GM23248 (cell line): ENCODE measurements around the gene FTCDNL1. TPM values are rescaled to one million over a fixed set of nuclear protein-coding genes. Genes with fewer than 3 reads are reported as not detected.
A peak's percentile ranks its signal among the peaks of the same experiment; 100 is the strongest.

ENCODE experiments used
- DNase-seq: peaks from one replicate; pipeline ENCODE4 v3.0.0-alpha.2; 2015
- H2AFZ ChIP-seq: fragments of 200-600 bp; sonication (generic); 2 replicates; pipeline ENCODE4 v1.6.1; 2016; ENCODE audit warnings: antibody characterized with exemption
- H3F3A ChIP-seq: fragments of 200-600 bp; sonication (generic); 2 replicates; pipeline ENCODE4 v1.6.1; 2016; ENCODE audit warnings: mild to moderate bottlenecking, antibody characterized with exemption, mixed run types; ENCODE audit not compliant: insufficient read depth
- H3K27ac ChIP-seq: fragments of 200-600 bp; sonication (generic); 2 replicates; pipeline ENCODE4 v1.5.1; 2016; ENCODE audit warnings: mild to moderate bottlenecking
- H3K27me3 ChIP-seq: fragments of 200-600 bp; sonication (generic); replicated peaks from 2 replicates; pipeline ENCODE4 v1.6.1; 2016; ENCODE audit warnings: mild to moderate bottlenecking; ENCODE audit not compliant: insufficient read depth
- H3K36me3 ChIP-seq: fragments of 200-600 bp; sonication (generic); 2 replicates; pipeline ENCODE4 v1.6.1; 2016; ENCODE audit warnings: low read depth, mild to moderate bottlenecking
- H3K4me1 ChIP-seq: fragments of 200-600 bp; sonication (generic); 2 replicates; pipeline ENCODE4 v1.6.1; 2016; ENCODE audit warnings: mild to moderate bottlenecking; ENCODE audit not compliant: insufficient read depth
- H3K4me2 ChIP-seq: fragments of 200-600 bp; sonication (generic); one replicate; pipeline ENCODE4 v1.6.1; 2016; ENCODE audit warnings: mild to moderate bottlenecking; ENCODE audit not compliant: unreplicated experiment
- H3K4me3 ChIP-seq: fragments of 200-600 bp; sonication (generic); 2 replicates; pipeline ENCODE4 v1.5.1; 2016; ENCODE audit warnings: mild to moderate bottlenecking
- H3K79me2 ChIP-seq: fragments of 200-600 bp; sonication (generic); 2 replicates; pipeline ENCODE4 v1.6.1; 2016; ENCODE audit warnings: mild to moderate bottlenecking; ENCODE audit not compliant: insufficient read depth
- H3K9ac ChIP-seq: fragments of 200-600 bp; sonication (generic); 2 replicates; pipeline ENCODE4 v1.6.1; 2016; ENCODE audit warnings: mild to moderate bottlenecking
- H3K9me2 ChIP-seq: fragments of 200-600 bp; sonication (generic); 2 replicates; pipeline ENCODE4 v1.6.1; 2016; ENCODE audit warnings: mixed run types, mild to moderate bottlenecking, moderate library complexity; ENCODE audit not compliant: insufficient read depth
- H3K9me3 ChIP-seq: fragments of 200-600 bp; sonication (generic); one replicate; pipeline ENCODE4 v1.6.1; 2017; ENCODE audit warnings: low read depth
- H4K20me1 ChIP-seq: fragments of 200-600 bp; sonication (generic); 2 replicates; pipeline ENCODE4 v1.6.0; 2016; ENCODE audit not compliant: insufficient read depth
- EZH2 ChIP-seq: fragments of 200-600 bp; sonication (generic); IDR thresholded peaks from 2 replicates; pipeline ENCODE4 v1.6.1; 2018; ENCODE audit warnings: antibody characterized with exemption, mild to moderate bottlenecking; ENCODE audit not compliant: insufficient read depth, poor library complexity, severe bottlenecking
- EZH2phosphoT487 ChIP-seq: fragments of 200-600 bp; sonication (generic); IDR thresholded peaks from 2 replicates; pipeline ENCODE4 v1.6.1; 2018; ENCODE audit warnings: antibody characterized with exemption, moderate library complexity, mild to moderate bottlenecking, low read depth; ENCODE audit not compliant: insufficient read depth
- WGBS, 2 experiments: methylation state at CpG; one replicate each; pipeline ENCODE4 v1.1.6; 2015 to 2017; ENCODE audit warnings: low lambda C conversion rate in 2 of 2, low coverage in 1 of 2; ENCODE audit errors: missing lambda C conversion rate in 2 of 2; 5-methylcytosine and 5-hydroxymethylcytosine counted together
- in situ Hi-C: fragments of 300-500 bp; cut with MboI; formaldehyde crosslinking; loops from 2 replicates; pipeline ENCODE4 v1.15.0; 2020
- polyA plus RNA-seq: library from polyadenylated mRNA; unstranded; fragments of >200 nt; fragmentation: Nextera tagmentation; extraction: Ambion mirVana; gene quantifications from 2 replicates; pipeline ENCODE4 v1.2.1, GENCODE V29; 2016
- total RNA-seq: library from RNA; depleted of rRNA; stranded (reverse); fragments of >200 nt; shearing (Covaris generic); gene quantifications from 2 replicates; pipeline ENCODE4 v1.2.3, GENCODE V29; 2014

The FTCDNL1 gene
- total and polyA plus RNA-seq, 2 experiments from 2014 or later, result 0.65 to 1.9 TPM

DNA sequence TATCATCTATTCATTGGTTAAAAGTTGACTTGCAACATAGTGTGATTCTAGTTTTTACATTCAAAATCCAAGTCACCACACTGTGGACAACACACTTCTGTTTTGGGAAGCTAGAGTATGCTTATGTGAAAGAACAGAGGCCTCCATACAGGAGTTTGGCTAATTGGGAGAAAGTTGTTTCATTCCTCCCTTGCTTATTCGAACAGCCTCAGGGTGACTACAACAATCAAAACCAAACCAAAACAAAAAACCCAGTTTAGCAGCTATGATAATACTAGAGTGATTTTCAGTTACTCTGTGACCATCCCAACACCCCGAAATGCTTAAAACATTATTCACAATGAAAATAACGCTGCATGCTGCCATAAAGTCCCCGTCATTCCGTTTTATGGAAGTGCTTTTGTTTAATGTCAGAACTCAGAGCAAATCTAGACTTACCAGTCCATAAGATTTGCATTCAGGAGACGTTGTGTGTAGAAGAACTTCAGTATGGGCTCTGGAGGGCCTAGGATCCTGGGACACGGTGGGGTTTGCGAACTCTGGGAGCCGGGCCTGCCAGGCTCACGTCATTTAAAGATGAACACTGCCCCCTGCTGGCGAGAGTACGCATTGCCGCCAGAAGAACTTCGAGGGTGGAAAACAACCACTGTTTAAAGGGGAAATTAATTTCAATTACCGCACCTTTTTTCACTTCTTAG, 111.4 kb downstream of the FTCDNL1 start:
- Histone ChIP-seq H3K4me2 (peak overlapping the region; percentile 8), H4K20me1 (no peaks in the 10 kb centered on the region), H2AFZ (no peak overlapping the region; the same call in 1 of the 2 replicates), H3F3A (no peaks in the 10 kb centered on the region), H3K4me3 (no peak overlapping the region), H3K27ac (no peak overlapping the region), H3K9me3 (no peaks in the 10 kb centered on the region), H3K27me3 (no peaks in the 10 kb centered on the region; the same call in none of the 2 replicates), H3K9me2 (no peaks in the 10 kb centered on the region), H3K4me1 (peaks cover 12% of the 10 kb centered on the region), H3K36me3 (no peaks in the 10 kb centered on the region), H3K9ac (no peak overlapping the region), H3K79me2 (no peaks in the 10 kb centered on the region)
- TF ChIP-seq EZH2phosphoT487 (no peak), EZH2 (no peak)
- 31 to 35% methylated on average over 15 of the region's 15 CpGs for WGBS, 2 experiments
- DNase-seq, result peak; percentile 66
- in situ Hi-C loops, result loop anchor here (25.0 kb wide), 1 partner anchor 1427 kb away; no protein-coding TSS in a partner anchor

DNA sequence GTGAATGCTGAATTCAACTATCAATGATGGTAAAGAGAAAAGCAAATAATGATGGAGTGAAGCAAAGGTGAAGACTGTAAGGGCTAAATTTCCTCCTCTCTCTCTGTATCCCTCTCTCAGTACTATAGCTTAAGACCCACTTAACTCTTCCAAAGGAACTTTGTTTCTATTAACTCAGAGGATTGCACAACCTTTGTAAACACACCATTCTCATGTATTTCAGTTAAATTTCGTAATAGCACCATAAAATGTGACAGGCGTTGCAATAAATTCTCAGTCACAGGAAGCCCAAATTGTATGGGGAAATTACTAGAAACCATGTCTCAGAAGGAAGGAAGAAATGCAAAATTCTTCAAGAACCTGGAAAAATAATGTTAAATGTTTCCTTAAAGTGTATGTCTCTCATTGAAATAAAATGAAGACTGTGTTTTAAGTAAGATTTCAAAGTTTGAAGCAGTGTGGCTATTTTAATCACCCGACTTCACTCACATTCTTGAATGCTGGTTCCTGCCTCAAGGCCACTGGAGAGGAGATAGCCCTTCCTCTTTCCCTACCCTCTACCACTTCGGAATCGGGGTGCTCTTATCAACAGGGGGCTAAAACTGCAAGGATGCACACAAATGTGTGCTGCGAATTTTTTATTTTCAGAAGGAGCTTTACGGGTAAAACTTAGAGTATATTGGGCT, 112.1 kb downstream of the FTCDNL1 start:
- DNase-seq, result peak; percentile 75
- no peaks in the 10 kb centered on the region for H4K20me1 ChIP-seq
- no peak overlapping the region for H3K9ac ChIP-seq
- H3K4me3 ChIP-seq, result no peak overlapping the region
- no peaks in the 10 kb centered on the region for H3K36me3 ChIP-seq
- H3K9me2 ChIP-seq, result no peaks in the 10 kb centered on the region
- no peak for TF ChIP-seq EZH2phosphoT487
- no peak for TF ChIP-seq EZH2
- no peaks in the 10 kb centered on the region for H3K9me3 ChIP-seq
- H2AFZ ChIP-seq, result no peak overlapping the region
- no peaks in the 10 kb centered on the region for H3F3A ChIP-seq
- WGBS, 2 experiments, result 72 to 73% methylated on average over 7 of the region's 7 CpGs
- in situ Hi-C loops, result loop anchor here (25.0 kb wide), 1 partner anchor 1427 kb away; no protein-coding TSS in a partner anchor
- H3K79me2 ChIP-seq, result no peaks in the 10 kb centered on the region
- no peak overlapping the region for H3K27ac ChIP-seq
- peaks cover 12% of the 10 kb centered on the region for H3K4me1 ChIP-seq
- H3K4me2 ChIP-seq, result no peak overlapping the region
- no peaks in the 10 kb centered on the region; the same call in none of the 2 replicates for H3K27me3 ChIP-seq

DNA sequence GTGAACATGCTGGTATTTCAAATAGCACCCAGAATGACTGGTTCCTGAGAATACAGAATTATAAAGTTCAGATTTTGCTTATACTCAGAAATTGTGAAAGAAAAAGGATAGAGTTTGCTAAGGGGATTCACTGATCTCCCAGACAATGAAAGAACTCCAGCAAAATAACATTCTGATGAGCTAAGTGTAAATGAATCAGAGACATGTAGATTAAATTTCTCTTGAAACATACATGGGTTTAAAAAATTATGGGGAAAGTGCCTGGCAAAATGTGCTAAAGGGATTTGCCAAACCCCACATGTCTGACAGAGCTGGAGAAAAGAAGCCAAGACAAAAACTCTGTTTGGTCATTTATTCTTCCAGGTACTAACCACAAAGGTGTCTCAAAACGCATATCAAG, 116.3 kb downstream of the FTCDNL1 start:
- WGBS, 2 experiments, result 59 to 68% methylated on average over 1 of the region's 1 CpG
- no peak overlapping the region for H3K4me3 ChIP-seq
- H3K9me2 ChIP-seq, result no peaks in the 10 kb centered on the region
- no peaks in the 10 kb centered on the region for H4K20me1 ChIP-seq
- no peak overlapping the region for H3K4me2 ChIP-seq
- H3K27me3 ChIP-seq, result peaks cover 10% of the 10 kb centered on the region; the same call in 1 of the 2 replicates
- H3K9ac ChIP-seq, result no peak overlapping the region
- H2AFZ ChIP-seq, result no peak overlapping the region
- peaks cover 11% of the 10 kb centered on the region for H3K4me1 ChIP-seq
- no peaks in the 10 kb centered on the region for H3F3A ChIP-seq
- no peak overlapping the region for H3K27ac ChIP-seq
- DNase-seq, result peak; percentile 36
- in situ Hi-C loops, result loop anchor here (25.0 kb wide), 1 partner anchor 1422 kb away; no protein-coding TSS in a partner anchor
- TF ChIP-seq EZH2phosphoT487 (no peak), EZH2 (no peak)
- no peaks in the 10 kb centered on the region for H3K36me3 ChIP-seq
- no peaks in the 10 kb centered on the region for H3K79me2 ChIP-seq
- H3K9me3 ChIP-seq, result no peaks in the 10 kb centered on the region

DNA sequence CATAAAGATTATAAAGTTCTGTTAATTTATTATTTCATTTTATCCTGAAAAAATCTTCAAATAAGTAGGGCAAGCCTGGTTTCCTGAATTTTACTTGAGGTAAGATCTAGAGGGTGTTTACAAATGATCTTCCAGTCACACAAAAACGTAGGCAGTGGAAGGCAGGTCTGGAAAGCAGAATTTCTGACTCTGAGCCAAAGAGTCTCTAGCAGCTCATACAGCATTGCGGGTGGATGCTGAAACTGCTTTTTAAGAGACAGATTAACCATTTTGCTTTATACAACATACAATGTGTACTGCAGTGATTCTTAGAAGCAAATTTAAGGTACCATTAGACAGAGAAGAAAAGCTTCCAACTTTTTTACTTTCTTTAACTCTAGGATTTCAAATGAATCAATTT, 117.0 kb downstream of the FTCDNL1 start:
- in situ Hi-C loops, result loop anchor here (25.0 kb wide), 1 partner anchor 1422 kb away; no protein-coding TSS in a partner anchor
- no peaks in the 10 kb centered on the region for H3K36me3 ChIP-seq
- 5 to 7% methylated on average over 2 of the region's 2 CpGs for WGBS, 2 experiments
- H3K27ac ChIP-seq, result no peak overlapping the region
- peak; percentile 33 for DNase-seq
- peaks cover 10% of the 10 kb centered on the region; the same call in 1 of the 2 replicates for H3K27me3 ChIP-seq
- H3K9me2 ChIP-seq, result no peaks in the 10 kb centered on the region
- 0 out of 2 replicates have a peak, but pooled peaks cover 5% of the 10 kb centered on the region for H3K4me1 ChIP-seq
- H2AFZ ChIP-seq, result no peak overlapping the region
- H3K79me2 ChIP-seq, result no peaks in the 10 kb centered on the region
- no peak overlapping the region for H3K4me3 ChIP-seq
- H4K20me1 ChIP-seq, result no peaks in the 10 kb centered on the region
- no peaks in the 10 kb centered on the region for H3F3A ChIP-seq
- no peak overlapping the region for H3K4me2 ChIP-seq
- H3K9me3 ChIP-seq, result no peaks in the 10 kb centered on the region
- TF ChIP-seq EZH2 (no peak), EZH2phosphoT487 (no peak)
- H3K9ac ChIP-seq, result no peak overlapping the region
